ENCODE results near the gene SCIMP.

DNA sequence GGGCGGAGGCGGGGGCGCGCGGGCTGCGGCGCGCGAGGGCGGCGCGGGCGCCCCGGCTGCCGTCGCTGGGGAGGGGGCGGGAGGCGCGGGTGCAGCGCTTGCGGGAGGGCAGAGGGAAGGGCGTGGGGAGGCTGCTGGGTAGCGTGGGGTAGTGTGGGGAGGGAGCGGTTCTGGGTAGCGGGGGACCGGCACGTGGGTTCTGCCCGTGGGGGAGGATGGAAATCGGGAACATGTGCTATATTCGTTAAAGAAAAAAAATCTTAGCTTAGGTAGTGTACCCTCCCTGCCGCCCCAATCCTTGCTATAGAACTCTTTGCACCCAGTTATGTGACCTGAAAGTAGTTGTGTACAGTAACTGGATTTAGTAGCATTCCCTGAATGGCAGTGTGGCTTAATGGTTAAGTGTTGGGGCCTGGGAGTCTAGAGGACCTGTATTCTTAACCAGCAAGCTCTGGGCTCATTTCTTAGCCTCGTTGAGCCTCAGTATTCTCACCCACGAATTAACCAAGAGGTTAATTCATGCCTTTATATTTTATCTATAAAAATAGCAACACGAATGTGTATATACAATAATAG is 48.1 kb upstream of the SCIMP start:
- TF ChIP-seq CTCF (IDR thresholded peaks at IDR 0.05): no peak
- no peak for TF ChIP-seq POLR2A (IDR thresholded peaks at IDR 0.05)

All from right lobe of liver (tissue), 4 donors.